ENCODE results near the gene CSRNP3. TPM values are rescaled to one million over a fixed set of nuclear protein-coding genes. Genes with fewer than 3 reads are reported as not detected.

The CSRNP3 gene
- total RNA-seq, 1 experiment from 2014 or later, result 0.41 TPM

DNA sequence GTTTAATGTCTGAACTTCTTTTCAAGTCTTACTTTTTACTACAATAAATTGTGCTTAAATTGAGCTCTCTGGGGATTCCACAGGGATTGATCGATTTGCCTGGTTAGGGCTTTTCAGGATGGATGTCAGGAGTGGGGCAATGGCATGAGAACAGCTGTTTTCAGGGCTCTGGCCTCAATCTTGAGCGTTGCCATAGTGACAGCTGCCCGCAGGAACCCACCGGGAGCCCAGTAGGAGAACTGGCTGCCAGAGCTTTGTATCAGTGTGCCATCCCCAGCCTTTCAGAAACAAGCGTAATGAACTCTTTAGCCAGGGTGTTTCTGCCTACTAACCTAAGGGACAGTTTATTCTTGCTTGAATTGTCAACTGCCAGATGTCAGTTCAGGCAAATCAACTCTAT is 231.0 kb downstream of the CSRNP3 start:
- no peaks in the 10 kb centered on the region for H3K27me3 ChIP-seq (ENCODE audit: insufficient read depth, low read depth)
- CTCF ChIA-PET, result no interaction called here
- no TSS peak for BruUV-seq (replicated peaks)

DNA sequence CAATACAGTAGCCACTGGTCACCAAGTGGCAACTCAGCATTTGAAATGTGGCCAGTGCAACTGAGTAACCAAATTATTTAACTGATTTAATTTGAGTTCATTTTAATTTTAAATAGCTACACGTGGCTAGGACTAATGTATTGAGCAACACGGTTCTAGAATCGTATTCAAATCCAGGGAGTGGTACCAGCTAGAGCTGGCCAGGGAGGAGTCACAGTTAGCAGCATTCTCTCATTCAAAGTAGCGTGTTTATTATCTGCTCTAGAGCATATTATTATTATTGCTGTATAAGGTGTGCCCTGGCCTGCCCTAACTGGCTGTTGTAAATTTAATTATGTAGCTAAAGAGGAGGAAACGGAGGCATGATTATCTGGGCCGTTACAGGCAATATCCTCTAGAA is 231.6 kb downstream of the CSRNP3 start:
- ChIA-PET POLR2A (ENCODE audit: unreplicated experiment) (no interaction called here), CTCF (no interaction called here)
- intact Hi-C loops (cut with micrococcal nuclease; ENCODE audit: unreplicated experiment), result no loop called here
- no peaks in the 10 kb centered on the region for H3K36me3 ChIP-seq (ENCODE audit: low read depth)
- no peak overlapping the region for H3K27ac ChIP-seq
- H3F3A ChIP-seq (ENCODE audit: insufficient read depth, low read depth), result no peaks in the 10 kb centered on the region
- BruUV-seq (replicated peaks), result no TSS peak
- no peak overlapping the region for H3K4me2 ChIP-seq
- TF ChIP-seq, protein P1, sequence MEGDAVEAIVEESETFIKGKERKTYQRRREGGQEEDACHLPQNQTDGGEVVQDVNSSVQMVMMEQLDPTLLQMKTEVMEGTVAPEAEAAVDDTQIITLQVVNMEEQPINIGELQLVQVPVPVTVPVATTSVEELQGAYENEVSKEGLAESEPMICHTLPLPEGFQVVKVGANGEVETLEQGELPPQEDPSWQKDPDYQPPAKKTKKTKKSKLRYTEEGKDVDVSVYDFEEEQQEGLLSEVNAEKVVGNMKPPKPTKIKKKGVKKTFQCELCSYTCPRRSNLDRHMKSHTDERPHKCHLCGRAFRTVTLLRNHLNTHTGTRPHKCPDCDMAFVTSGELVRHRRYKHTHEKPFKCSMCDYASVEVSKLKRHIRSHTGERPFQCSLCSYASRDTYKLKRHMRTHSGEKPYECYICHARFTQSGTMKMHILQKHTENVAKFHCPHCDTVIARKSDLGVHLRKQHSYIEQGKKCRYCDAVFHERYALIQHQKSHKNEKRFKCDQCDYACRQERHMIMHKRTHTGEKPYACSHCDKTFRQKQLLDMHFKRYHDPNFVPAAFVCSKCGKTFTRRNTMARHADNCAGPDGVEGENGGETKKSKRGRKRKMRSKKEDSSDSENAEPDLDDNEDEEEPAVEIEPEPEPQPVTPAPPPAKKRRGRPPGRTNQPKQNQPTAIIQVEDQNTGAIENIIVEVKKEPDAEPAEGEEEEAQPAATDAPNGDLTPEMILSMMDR (conservative IDR thresholded peaks at IDR 0.05), result no peak
- TF ChIP-seq EZH2 (IDR thresholded peaks at IDR 0.05; ENCODE audit: low read depth), result no peak
- no peaks in the 10 kb centered on the region for H3K79me2 ChIP-seq (ENCODE audit: low read depth)
- H3K9me2 ChIP-seq (ENCODE audit: insufficient read depth), result no peaks in the 10 kb centered on the region
- H3K27me3 ChIP-seq (ENCODE audit: insufficient read depth, low read depth), result no peaks in the 10 kb centered on the region
- H3K4me1 ChIP-seq (replicated peaks; ENCODE audit: insufficient read depth), result no peaks in the 10 kb centered on the region
- no peak overlapping the region for H3K4me3 ChIP-seq
- H4K20me1 ChIP-seq (ENCODE audit: insufficient read depth), result no peaks in the 10 kb centered on the region
- no peaks in the 10 kb centered on the region for H3K9me3 ChIP-seq (ENCODE audit: insufficient read depth, low read depth)
- DNase-seq, result no peak
- H2AFZ ChIP-seq, result no peak overlapping the region

More for the DNA sequence above, 231.0 kb downstream of the CSRNP3 start:
- no peak overlapping the region for H3K4me2 ChIP-seq
- no peaks in the 10 kb centered on the region for H3K36me3 ChIP-seq (ENCODE audit: low read depth)
- no peak overlapping the region for H3K27ac ChIP-seq
- H3K4me3 ChIP-seq, result no peak overlapping the region
- no peaks in the 10 kb centered on the region for H3K9me3 ChIP-seq (ENCODE audit: insufficient read depth, low read depth)
- H3K79me2 ChIP-seq (ENCODE audit: low read depth), result no peaks in the 10 kb centered on the region
- H4K20me1 ChIP-seq (ENCODE audit: insufficient read depth), result no peaks in the 10 kb centered on the region
- H3K9me2 ChIP-seq (ENCODE audit: insufficient read depth), result no peaks in the 10 kb centered on the region
- H3F3A ChIP-seq (ENCODE audit: insufficient read depth, low read depth), result no peaks in the 10 kb centered on the region
- H3K4me1 ChIP-seq (replicated peaks; ENCODE audit: insufficient read depth), result no peaks in the 10 kb centered on the region
- TF ChIP-seq, protein P1 (conservative IDR thresholded peaks at IDR 0.05), result no peak
- no peak for TF ChIP-seq EZH2 (IDR thresholded peaks at IDR 0.05; ENCODE audit: low read depth)
- H2AFZ ChIP-seq, result no peak overlapping the region
- no peak for DNase-seq
- POLR2A ChIA-PET (ENCODE audit: unreplicated experiment), result no interaction called here
- intact Hi-C loops (cut with micrococcal nuclease; ENCODE audit: unreplicated experiment), result no loop called here

DNA sequence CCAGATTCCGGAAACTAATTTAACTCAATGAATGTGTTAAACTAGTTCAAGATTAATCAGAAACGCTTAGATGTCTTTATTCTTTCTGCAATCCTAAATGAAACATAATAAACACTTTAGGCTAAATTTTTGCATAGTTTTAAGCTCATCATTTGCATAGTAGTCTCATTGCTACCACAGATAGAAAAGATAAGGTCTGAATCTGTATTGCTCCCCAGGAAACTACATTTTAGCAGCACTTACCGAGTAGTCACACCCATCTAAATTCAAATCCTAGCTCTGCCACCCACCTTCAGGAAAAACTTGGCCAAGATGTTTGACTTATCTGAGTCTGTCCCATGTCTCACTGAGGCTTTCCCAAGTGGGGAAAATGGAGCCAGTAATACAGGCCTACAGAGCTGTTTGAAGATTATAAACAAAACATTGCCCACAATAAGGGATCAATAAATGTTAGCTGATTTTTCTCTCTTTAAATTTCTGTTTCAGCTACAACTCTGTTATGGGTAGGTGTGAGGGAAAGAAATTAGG is 237.5 kb downstream of the CSRNP3 start:
- no peak overlapping the region for H3K4me2 ChIP-seq
- intact Hi-C loops (cut with micrococcal nuclease; ENCODE audit: unreplicated experiment), result no loop called here
- no peaks in the 10 kb centered on the region for H3K9me3 ChIP-seq (ENCODE audit: insufficient read depth, low read depth)
- H3K9me2 ChIP-seq (ENCODE audit: insufficient read depth), result no peaks in the 10 kb centered on the region
- TF ChIP-seq EZH2 (IDR thresholded peaks at IDR 0.05; ENCODE audit: low read depth), result no peak
- TF ChIP-seq, protein P1 (conservative IDR thresholded peaks at IDR 0.05), result no peak
- H4K20me1 ChIP-seq (ENCODE audit: insufficient read depth), result no peaks in the 10 kb centered on the region
- H3K36me3 ChIP-seq (ENCODE audit: low read depth), result no peaks in the 10 kb centered on the region
- H2AFZ ChIP-seq, result no peak overlapping the region
- ChIA-PET POLR2A (ENCODE audit: unreplicated experiment) (no interaction called here), CTCF (no interaction called here)
- no peak overlapping the region for H3K27ac ChIP-seq
- DNase-seq, result no peak
- H3F3A ChIP-seq (ENCODE audit: insufficient read depth, low read depth), result no peaks in the 10 kb centered on the region
- H3K79me2 ChIP-seq (ENCODE audit: low read depth), result no peaks in the 10 kb centered on the region
- H3K4me1 ChIP-seq (replicated peaks; ENCODE audit: insufficient read depth), result no peaks in the 10 kb centered on the region
- H3K4me3 ChIP-seq, result no peak overlapping the region
- BruUV-seq (replicated peaks), result no TSS peak
- no peaks in the 10 kb centered on the region for H3K27me3 ChIP-seq (ENCODE audit: insufficient read depth, low read depth)
